GM12875 (cell line): ENCODE results near the gene PCGF3.

Source experiments
- H3K4me3 ChIP-seq: one replicate; pipeline ENCODE4 v1.5.1; 2011; ENCODE audit warnings: low read depth, low read length, control low read depth
- TF ChIP-seq, protein P1 (sequence below): IDR thresholded peaks from 2 replicates; pipeline ENCODE4 v1.5.1; 2011; ENCODE audit warnings: low read depth, mild to moderate bottlenecking, control low read depth, inconsistent platforms, low read length, moderate library complexity, borderline replicate concordance; ENCODE audit not compliant: insufficient read depth

Gene PCGF3

DNA sequence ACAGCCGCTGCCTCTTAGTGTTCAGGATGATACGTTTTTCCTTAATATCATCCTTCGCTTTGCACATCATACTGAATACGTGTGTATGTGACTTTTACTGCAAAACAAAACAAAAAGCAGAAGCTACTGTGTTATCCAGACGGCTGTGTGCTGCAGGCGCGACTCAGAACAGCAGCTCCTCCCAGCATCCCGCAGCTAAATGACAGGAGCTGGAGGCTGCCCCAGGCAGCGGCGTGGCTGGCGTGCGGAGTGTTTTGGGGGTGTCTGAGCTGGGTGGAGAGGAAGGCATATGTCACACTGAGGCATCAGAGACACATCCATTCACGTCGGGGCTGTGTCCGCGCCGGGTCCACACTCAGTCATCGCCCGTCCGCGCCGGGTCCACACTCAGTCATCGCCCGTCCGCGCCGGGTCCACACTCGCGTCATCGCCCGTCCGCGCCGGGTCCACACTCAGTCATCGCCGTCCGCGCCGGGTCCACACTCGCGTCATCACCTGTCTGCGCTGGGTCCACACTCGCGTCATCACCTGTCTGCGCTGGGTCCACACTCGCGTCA is 16.6 kb downstream of the PCGF3 start:
- TF ChIP-seq, protein P1, sequence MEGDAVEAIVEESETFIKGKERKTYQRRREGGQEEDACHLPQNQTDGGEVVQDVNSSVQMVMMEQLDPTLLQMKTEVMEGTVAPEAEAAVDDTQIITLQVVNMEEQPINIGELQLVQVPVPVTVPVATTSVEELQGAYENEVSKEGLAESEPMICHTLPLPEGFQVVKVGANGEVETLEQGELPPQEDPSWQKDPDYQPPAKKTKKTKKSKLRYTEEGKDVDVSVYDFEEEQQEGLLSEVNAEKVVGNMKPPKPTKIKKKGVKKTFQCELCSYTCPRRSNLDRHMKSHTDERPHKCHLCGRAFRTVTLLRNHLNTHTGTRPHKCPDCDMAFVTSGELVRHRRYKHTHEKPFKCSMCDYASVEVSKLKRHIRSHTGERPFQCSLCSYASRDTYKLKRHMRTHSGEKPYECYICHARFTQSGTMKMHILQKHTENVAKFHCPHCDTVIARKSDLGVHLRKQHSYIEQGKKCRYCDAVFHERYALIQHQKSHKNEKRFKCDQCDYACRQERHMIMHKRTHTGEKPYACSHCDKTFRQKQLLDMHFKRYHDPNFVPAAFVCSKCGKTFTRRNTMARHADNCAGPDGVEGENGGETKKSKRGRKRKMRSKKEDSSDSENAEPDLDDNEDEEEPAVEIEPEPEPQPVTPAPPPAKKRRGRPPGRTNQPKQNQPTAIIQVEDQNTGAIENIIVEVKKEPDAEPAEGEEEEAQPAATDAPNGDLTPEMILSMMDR = no peak
- no peak overlapping the region for H3K4me3 ChIP-seq

DNA sequence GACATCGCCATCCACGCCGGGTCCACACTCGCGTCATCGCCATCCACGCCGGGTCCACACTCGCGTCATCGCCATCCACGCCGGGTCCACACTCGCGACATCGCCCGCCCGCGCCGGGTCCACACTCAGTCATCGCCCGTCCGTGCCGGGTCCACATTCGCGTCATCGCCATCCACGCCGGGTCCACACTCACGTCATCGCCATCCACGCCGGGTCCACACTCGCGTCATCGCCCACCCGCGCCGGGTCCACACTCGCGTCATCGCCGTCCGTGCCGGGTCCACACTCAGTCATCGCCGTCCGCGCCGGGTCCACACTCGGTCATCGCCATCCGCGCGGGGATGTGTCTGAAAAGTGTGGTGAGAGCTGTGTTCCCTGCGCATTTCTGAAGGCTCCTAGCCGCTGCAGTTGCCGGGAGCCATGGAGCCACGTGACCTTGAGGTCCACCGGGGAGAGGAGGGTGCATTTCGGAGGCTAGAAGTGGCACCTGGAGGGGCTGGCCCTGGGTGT is 17.3 kb downstream of the PCGF3 start:
- H3K4me3 ChIP-seq = no peak overlapping the region
- TF ChIP-seq, protein P1 = no peak

DNA sequence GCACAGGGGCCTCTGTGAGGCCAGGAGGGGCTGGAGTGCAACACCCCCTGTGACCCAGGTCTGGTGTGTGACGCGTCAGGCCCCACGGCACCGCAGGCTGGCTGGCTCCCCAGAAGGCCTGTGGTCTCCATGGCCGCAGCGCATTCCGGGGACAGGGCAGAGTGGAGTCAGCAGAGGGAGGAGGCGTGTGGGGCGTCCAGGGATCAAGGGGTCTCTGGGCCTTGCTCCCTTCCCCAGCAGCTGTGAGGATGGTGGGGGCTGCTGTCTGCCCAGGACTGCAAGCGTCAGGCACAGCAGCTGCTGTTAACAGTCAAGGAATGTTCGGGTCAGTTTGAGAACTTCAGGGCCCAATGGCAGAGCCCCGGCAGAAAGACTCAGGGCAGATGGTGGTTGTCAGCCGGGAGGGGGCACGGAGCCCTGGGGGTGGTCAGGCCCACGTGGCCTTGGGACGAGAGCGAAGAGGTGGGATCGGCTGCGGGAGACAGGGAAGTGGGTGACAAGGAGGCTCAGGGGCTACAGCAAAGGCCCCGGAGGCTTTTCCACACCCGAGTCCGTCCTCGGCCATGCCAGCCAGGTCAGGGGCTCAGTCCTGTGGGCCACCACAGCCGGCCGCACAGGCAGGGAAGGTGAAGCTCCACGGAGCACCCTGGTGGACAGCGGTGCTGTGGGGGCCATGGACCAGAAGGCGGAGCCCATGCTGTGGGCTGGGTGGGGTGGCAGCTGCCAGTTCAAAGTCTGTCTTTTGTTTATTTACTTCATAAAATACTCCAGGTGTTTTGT is 18.3 kb downstream of the PCGF3 start:
- TF ChIP-seq, protein P1 = no peak
- no peak overlapping the region for H3K4me3 ChIP-seq

DNA sequence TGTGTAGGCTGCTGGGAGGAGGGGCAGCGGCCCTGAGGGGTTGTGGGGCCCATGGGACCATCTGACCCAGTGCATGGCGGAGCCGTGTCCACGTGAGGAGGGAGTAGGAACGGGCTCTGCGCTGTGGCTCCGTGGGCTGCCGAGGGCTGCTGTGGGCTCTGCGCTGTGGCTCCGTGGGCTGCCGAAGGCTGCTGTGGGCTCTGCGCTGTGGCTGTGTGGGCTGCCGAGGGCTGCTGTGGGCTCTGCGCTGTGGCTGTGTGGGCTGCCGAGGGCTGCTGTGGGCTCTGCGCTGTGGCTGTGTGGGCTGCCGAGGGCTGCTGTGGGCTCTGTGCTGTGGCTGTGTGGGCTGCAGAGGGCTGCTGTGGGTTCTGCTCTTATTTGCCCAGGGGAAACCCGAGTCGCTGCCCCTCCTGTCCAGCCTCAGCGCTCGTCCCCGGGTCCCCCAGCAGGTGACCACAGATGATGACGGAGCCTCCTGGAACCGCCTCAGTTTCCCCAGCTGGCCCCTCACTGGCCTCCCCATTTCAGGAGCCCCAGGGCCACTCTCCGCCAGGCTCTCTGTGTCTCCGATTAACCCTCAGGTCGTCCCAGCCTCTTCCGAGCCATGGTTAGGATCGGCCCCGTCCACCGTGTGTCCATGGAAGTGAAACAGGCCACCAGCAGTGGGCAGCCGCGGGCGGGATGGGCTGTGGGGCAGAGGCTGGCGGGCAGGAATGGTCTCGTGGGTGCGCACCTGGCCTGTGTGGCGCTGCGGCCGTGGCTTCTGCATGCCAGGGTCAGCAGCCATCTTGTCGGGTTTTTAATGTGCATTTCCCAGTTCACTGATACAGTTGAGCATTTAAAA is 20.0 kb downstream of the PCGF3 start:
- no peak overlapping the region for H3K4me3 ChIP-seq

DNA sequence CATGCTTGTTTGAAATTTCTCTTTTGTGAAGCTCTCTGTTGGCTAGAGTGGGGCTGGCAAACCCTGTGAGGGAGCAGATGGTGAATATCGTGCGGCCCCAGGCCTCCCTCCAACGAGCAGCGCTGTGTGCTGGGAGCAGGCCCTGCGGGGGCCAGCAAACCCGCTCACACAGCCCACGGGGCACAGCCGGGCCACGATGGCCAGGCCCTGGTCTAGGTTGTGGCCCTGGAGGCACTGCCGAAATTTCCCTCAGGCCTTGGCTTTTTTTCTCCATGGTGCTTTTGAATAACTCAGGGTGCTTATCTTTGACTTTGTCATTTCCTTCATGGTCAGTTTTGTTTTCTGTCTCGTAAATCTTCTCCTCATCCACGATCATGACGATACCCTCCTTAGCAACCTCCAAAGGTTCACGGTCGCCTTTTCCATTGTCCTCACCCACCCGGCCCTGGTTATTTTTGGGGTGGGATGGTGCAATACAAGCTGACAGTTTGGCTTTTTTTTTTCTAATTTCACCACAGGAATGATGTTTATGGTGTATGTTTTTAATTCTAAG is 20.7 kb downstream of the PCGF3 start:
- TF ChIP-seq, protein P1 = no peak
- no peak overlapping the region for H3K4me3 ChIP-seq

More for the DNA sequence above, 20.0 kb downstream of the PCGF3 start:
- TF ChIP-seq, protein P1 = no peak

DNA sequence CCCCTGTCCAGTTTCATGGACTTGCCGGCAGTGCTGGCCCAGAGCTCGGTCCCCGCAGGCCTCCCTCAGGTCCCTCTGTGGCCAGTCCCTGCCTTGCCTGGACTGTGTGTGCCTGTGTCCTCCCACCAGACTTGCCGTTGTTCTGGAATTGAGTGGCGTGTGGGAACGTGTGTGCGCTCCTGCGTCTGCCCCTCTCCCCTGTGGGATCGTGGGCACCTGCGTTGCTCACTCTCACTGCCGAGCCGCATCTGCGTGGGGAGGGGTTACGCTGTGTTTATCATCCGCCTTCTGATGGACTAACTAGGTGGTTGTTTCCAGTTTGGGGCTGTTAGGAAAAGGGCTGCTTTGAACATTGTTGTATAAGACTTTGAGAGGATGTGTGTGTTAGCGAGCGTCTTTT is 21.2 kb downstream of the PCGF3 start:
- no peak overlapping the region for H3K4me3 ChIP-seq
- TF ChIP-seq, protein P1 = no peak
